RCC 7860 (cell line): ENCODE results near the gene ZNF610.

Experiments
- DNase-seq: peaks from one replicate; pipeline ENCODE4 v3.0.0-alpha.2; 2015; ENCODE audit warnings: low spot score
- FAIRE-seq: peaks from 2 replicates; lab custom pipeline; 2012; peaks lifted over from hg19 to GRCh38; lab: Jason Lieb, UNC

Gene ZNF610

GRCh38 chr19:52397310-52398080, 61.5 kb downstream of the ZNF610 start, which contains the start of gene ZNF528:
Gene ZNF528, plus strand, starts transcription at chr19:52397849. Its CDS starts 4,165 bp downstream, at chr19:52402014.
- FAIRE-seq, result peak; percentile 14

GRCh38 chr19:52398081-52398441, 62.0 kb downstream of the ZNF610 start:
- DNase-seq (no peak), FAIRE-seq (no peak)

More at GRCh38 chr19:52397310-52398080, 61.5 kb downstream of the ZNF610 start, which contains the start of gene ZNF528:
- DNase-seq, result peak; percentile 74

- FAIRE-seq, result no peak
These were observed 74.2 kb downstream of the ZNF610 start for GRCh38 chr19:52410276-52410675.

GRCh38 chr19:52415711-52416110, 79.7 kb downstream of the ZNF610 start:
- DNase-seq (no peak), FAIRE-seq (no peak)

More at GRCh38 chr19:52410276-52410675, 74.2 kb downstream of the ZNF610 start:
- no peak for DNase-seq
